Common myeloid progenitor, CD34-positive (primary cell): ENCODE results near the gene CARMIL1.

Experiments used
- CTCF ChIA-PET: fragments of 350-600 bp; sonication (Branson Sonifier 250); formaldehyde crosslinking; loops from one replicate; lab custom pipeline; 2021; ENCODE audit warnings: antibody characterized with exemption; lab: Charles Lee
- POLR2A ChIA-PET: fragments of 350-600 bp; sonication (Branson Sonifier 250); formaldehyde crosslinking; loops from one replicate; lab custom pipeline; 2021; ENCODE audit warnings: antibody characterized with exemption; lab: Charles Lee
- DNase-seq, 3 donors: peaks; one replicate each; pipeline versions ENCODE4 v3.0.0 to v3.0.0-alpha.2; 2013
- H3K27ac ChIP-seq, 2 experiments: 1 replicate in 1 of 2; 2 replicates in 1 of 2; pipeline ENCODE4 v1.7.0; 2013; ENCODE audit warnings: inconsistent platforms in 2 of 2, low read length in 2 of 2, mild to moderate bottlenecking in 2 of 2, low read depth in 1 of 2, moderate library complexity in 1 of 2; ENCODE audit not compliant: severe bottlenecking in 2 of 2, insufficient read depth in 1 of 2, poor library complexity in 1 of 2
- H3K27me3 ChIP-seq, 5 experiments: replicated peaks in 2 of 5; 1 replicate in 3 of 5; 2 replicates in 2 of 5; pipeline versions ENCODE4 v1.6.1 to v1.7.0; 2013; ENCODE audit warnings: low read length in 4 of 5, mild to moderate bottlenecking in 2 of 5, moderate library complexity in 2 of 5, inconsistent platforms in 1 of 5; ENCODE audit not compliant: insufficient read depth in 5 of 5, control insufficient read depth in 4 of 5
- H3K36me3 ChIP-seq, 4 experiments: 1 replicate in 2 of 4; 2 replicates in 2 of 4; pipeline versions ENCODE4 v1.6.1 to v1.7.0; 2013; ENCODE audit warnings: low read length in 3 of 4, control low read depth in 1 of 4, mild to moderate bottlenecking in 1 of 4; ENCODE audit not compliant: control insufficient read depth in 4 of 4, insufficient read depth in 4 of 4
- H3K4me1 ChIP-seq, 4 experiments: 1 replicate in 3 of 4; 2 replicates in 1 of 4; pipeline versions ENCODE4 v1.6.1 to v1.7.1; 2013; ENCODE audit warnings: low read length in 3 of 4, mild to moderate bottlenecking in 3 of 4, control low read depth in 1 of 4, inconsistent platforms in 1 of 4, moderate library complexity in 1 of 4; ENCODE audit not compliant: control insufficient read depth in 4 of 4, insufficient read depth in 4 of 4; ENCODE audit errors: control extremely low read depth in 1 of 4
- H3K4me3 ChIP-seq, 7 experiments: 1 replicate in 4 of 7; 2 replicates in 3 of 7; pipeline versions ENCODE4 v1.5.1 to v1.7.0; 2013; ENCODE audit warnings: mild to moderate bottlenecking in 7 of 7, low read length in 6 of 7, moderate library complexity in 6 of 7, inconsistent platforms in 2 of 7, low read depth in 2 of 7, control low read depth in 1 of 7; ENCODE audit not compliant: insufficient read depth in 4 of 7, control insufficient read depth in 1 of 7; ENCODE audit errors: extremely low read depth in 1 of 7
- H3K9me3 ChIP-seq, 5 experiments: 1 replicate in 4 of 5; 2 replicates in 1 of 5; pipeline versions ENCODE4 v1.6.1 to v1.7.1; 2013; ENCODE audit warnings: low read length in 4 of 5, mild to moderate bottlenecking in 2 of 5, inconsistent platforms in 1 of 5, low read depth in 1 of 5, moderate library complexity in 1 of 5; ENCODE audit not compliant: control insufficient read depth in 4 of 5, insufficient read depth in 2 of 5; ENCODE audit errors: control extremely low read depth in 1 of 5
- WGBS: methylation state at CpG from one replicate; pipeline ENCODE4 v1.1.5; 2013; ENCODE audit not compliant: insufficient coverage; 5-methylcytosine and 5-hydroxymethylcytosine counted together

Gene CARMIL1

DNA sequence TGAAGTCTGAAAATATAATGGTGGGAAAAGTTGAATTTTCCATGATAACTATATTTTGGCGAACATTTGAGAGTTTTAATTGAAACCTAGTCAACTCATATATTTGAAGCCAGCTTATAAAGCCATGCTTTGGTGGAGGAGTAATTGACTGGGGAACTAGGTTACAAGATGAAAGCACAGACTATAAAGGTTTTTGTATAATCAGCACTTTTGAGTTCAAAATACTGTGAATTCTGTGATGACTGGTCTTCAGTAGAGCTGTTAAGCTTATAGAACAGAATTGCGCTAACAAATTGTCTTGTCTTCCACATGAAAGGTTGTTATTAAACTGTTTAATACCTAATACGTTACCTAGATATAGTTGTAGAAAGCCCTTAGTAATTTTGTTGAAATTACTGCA lies 213.8 kb downstream of the CARMIL1 start:
- POLR2A ChIA-PET: no interaction called here
- no peaks in the 10 kb centered on the region for H3K9me3 ChIP-seq
- H3K36me3 ChIP-seq: peaks cover 0 to 4% (median 0%) of the 10 kb centered on the region in 4 experiments
- H3K4me3 ChIP-seq: no peak overlapping the region
- no peak overlapping the region for H3K27ac ChIP-seq
- peaks cover 0 to 8% (median 3%) of the 10 kb centered on the region in 4 experiments for H3K4me1 ChIP-seq
- no peaks in the 10 kb centered on the region for H3K27me3 ChIP-seq
- no peak for DNase-seq
- CTCF ChIA-PET: interaction anchor here (1.0 to 6.9 kb wide), 2 partner anchors 214 to 227 kb away, joined by 5 to 55 read pairs; partner anchors contain the start of gene CARMIL1
- 100% methylated on average over 1 of the region's 3 CpGs for WGBS

DNA sequence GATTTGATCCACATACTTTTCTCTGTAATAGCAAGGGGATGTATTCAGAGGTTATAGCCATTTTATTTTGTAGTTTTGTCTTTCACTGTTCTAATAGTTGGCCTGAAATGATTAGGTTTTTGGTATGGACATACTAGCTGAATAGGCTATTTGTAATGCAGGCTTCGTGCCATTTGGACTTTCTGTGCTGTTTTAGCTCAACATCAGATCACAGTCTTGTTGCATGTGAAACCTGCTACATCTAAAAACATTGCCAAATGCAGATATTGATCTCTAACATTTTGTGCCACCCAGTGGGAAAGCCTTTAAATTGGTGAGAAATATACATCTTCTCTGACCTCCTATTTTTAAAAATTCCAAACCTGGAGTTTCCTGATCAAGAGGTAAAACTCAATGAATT lies 215.3 kb downstream of the CARMIL1 start:
- no peak for DNase-seq
- CTCF ChIA-PET: interaction anchor here (0.8 to 2.3 kb wide), 2 partner anchors 216 to 229 kb away, joined by 3 to 8 read pairs; no protein-coding TSS in a partner anchor

DNA sequence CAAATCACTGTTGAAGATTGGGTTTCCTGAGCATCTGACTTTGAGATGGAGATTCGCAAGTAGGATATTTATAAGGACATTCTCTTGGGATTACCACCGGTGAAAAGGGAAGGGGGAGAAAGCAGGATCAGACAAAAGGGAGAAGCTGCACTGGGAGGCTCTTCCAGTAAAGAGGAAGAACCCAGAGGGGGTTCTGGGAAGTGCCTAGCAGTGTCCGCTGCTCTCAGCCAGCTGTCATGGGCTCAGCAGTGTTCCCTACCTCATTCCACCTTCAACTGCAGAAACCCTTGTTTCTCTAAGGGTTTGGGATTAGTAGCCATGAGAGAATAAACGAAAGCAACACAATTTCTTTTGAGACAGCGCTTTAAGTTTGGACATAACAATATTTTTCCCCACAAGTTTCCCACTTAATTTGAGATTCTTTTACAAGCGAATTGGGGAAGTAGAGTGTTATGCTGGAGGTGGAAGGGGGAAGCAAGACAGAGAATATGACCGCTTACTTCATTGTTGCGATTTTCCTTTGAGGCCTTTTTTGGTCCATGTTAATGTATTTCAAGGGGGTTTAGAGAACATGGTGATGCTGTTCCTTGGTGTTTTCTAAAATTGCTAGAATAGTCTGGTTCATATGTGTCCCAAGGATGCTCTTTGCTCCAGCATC lies 218.3 kb downstream of the CARMIL1 start:
- WGBS: 86% methylated on average over 4 of the region's 8 CpGs
- no peak for DNase-seq
- POLR2A ChIA-PET: no interaction called here
- Histone ChIP-seq H3K4me3 (no peak overlapping the region), H3K9me3 (no peaks in the 10 kb centered on the region), H3K4me1 (no peaks in the 10 kb centered on the region), H3K36me3 (peaks cover 0 to 4% (median under 1%) of the 10 kb centered on the region in 4 experiments), H3K27me3 (no peaks in the 10 kb centered on the region), H3K27ac (no peak overlapping the region)
- CTCF ChIA-PET: interaction anchor here (0.6 to 2.1 kb wide), 3 partner anchors 20 to 220 kb away, joined by 3 to 7 read pairs (median 5); partner anchors contain the start of gene CARMIL1

More for the DNA sequence above, 215.3 kb downstream of the CARMIL1 start:
- no peaks in the 10 kb centered on the region for H3K27me3 ChIP-seq
- 88% methylated on average over 1 of the region's 1 CpG for WGBS
- H3K4me3 ChIP-seq: no peak overlapping the region
- H3K36me3 ChIP-seq: peaks cover 0 to 4% (median under 1%) of the 10 kb centered on the region in 4 experiments
- H3K27ac ChIP-seq: no peak overlapping the region
- POLR2A ChIA-PET: no interaction called here
- peaks cover 0 to 3% (median 3%) of the 10 kb centered on the region in 4 experiments for H3K4me1 ChIP-seq
- H3K9me3 ChIP-seq: no peaks in the 10 kb centered on the region

DNA sequence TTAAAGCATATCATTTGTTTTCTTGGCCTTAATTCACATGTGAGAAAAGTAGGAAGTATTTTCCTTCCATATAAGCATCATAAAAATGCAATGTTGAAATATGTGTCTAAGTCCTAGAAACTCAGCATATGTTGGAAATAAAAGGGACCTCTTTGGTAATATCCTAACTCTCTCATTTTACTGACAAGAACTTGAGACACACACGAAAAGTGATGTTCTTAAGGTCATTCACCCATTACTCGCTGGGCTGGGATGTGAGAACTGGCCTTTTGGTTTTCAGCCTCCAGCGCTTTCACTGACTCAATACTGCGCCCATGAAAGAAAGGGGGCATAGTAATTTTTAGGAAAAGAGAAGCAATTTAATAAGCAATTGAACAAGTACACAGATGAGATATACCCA lies 219.3 kb downstream of the CARMIL1 start:
- 100% methylated on average over 2 of the region's 4 CpGs for WGBS
- Histone ChIP-seq H3K27ac (no peak overlapping the region), H3K4me3 (no peak overlapping the region), H3K27me3 (no peaks in the 10 kb centered on the region), H3K4me1 (no peaks in the 10 kb centered on the region), H3K9me3 (no peaks in the 10 kb centered on the region), H3K36me3 (peaks cover 0 to 2% (median under 1%) of the 10 kb centered on the region in 4 experiments)
- ChIA-PET CTCF (no interaction called here), POLR2A (no interaction called here)
- DNase-seq: no peak

DNA sequence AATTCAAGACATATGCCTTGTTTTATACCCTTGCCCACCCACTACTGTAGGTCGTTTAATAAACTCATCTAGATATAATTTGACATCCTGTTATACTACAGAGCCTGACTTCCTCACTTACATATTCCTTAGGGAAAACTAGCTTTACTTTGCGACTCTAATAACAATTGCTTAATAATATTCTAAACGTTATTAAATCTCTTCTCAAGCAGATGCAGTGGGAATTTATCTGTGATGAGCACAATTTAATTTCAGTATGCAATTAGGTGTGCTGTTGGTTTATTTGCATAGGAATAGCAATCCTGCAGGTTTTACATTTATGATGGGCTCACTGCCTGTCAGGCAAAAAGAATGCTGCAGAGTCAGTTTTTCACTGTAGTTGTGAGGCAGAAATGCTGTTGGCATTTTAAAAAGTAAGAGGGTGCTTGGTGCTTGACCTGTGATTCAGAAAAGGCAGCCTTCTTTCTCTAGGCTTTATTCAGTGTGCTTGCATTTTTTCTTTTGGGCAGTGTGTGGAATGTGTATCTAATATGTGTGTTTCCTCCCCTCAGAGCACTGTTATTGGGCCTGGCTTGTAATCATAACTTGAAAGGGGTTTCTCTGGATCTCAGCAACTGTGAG lies 220.6 kb downstream of the CARMIL1 start:
- ChIA-PET CTCF (interaction anchor here (1.0 to 1.2 kb wide), 2 partner anchors 35 to 234 kb away, joined by 3 read pairs; no protein-coding TSS in a partner anchor), POLR2A (no interaction called here)
- Histone ChIP-seq H3K27ac (no peak overlapping the region), H3K27me3 (no peaks in the 10 kb centered on the region), H3K4me3 (no peak overlapping the region), H3K9me3 (no peaks in the 10 kb centered on the region), H3K4me1 (no peaks in the 10 kb centered on the region), H3K36me3 (peaks cover 0 to 2% (median 0%) of the 10 kb centered on the region in 4 experiments)
- WGBS: no CpG with 5 or more reads among the region's 3 CpGs
- no peak for DNase-seq

DNA sequence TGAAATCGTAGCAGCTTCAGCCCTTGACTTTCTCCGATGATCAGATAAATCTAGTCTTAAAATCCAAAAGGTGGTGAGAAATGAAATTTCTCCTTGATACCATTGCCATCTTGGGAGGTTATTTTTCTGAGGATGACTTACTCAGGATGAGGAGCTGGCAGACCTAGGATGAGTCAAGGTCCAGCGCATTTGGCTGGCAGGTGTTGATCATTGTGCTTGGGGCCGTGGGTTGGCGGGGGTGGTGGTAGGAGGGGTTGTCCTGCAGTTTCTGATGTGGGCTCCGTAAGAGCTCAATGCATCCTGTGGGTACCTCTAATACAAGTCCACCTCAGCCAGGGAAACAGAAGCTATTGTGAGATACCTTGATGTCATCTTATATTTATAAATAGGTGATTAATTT lies 224.5 kb downstream of the CARMIL1 start:
- Histone ChIP-seq H3K4me1 (no peaks in the 10 kb centered on the region), H3K4me3 (no peak overlapping the region), H3K27ac (no peak overlapping the region), H3K36me3 (peaks cover 0 to 2% (median 0%) of the 10 kb centered on the region in 4 experiments), H3K9me3 (no peaks in the 10 kb centered on the region), H3K27me3 (no peaks in the 10 kb centered on the region)
- CTCF ChIA-PET: interaction anchor here (1.0 to 1.1 kb wide), 2 partner anchors 53 to 246 kb away, joined by 3 read pairs; no protein-coding TSS in a partner anchor
- no peak for DNase-seq
- 100% methylated on average over 2 of the region's 6 CpGs for WGBS
- POLR2A ChIA-PET: no interaction called here

DNA sequence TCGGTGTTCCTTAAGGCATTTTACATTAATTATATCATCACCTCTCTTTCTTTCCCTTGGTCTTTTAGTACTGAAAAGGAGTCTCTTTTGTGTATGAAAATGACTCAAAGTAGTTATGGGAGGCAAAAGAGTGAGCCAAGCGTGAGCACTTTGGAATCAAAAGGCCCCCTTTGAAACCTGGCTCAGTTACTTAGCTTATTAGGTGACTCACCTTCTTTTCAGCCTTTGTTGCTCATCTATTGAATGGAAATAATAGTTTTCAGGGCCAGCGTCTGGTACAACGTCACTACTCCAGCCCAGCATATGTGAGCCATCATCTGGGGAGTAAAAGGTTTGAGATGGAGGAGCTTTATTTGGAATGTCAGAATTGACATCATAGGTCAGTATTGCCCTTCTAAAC lies 225.5 kb downstream of the CARMIL1 start:
- Histone ChIP-seq H3K4me1 (no peaks in the 10 kb centered on the region), H3K27ac (no peak overlapping the region), H3K9me3 (no peaks in the 10 kb centered on the region), H3K4me3 (no peak overlapping the region), H3K27me3 (no peaks in the 10 kb centered on the region), H3K36me3 (no peaks in the 10 kb centered on the region)
- ChIA-PET CTCF (interaction anchor here (1.0 to 2.3 kb wide), 7 partner anchors 9 to 239 kb away, joined by 3 to 5 read pairs (median 4); no protein-coding TSS in a partner anchor), POLR2A (no interaction called here)
- no peak for DNase-seq
- WGBS: 100% methylated on average over 2 of the region's 4 CpGs
